Heart right ventricle (tissue), 16 donors: ENCODE results near the gene ADAM33. TPM values are rescaled to one million over a fixed set of nuclear protein-coding genes. Genes with fewer than 3 reads are reported as not detected.

Experiments
- ATAC-seq, 8 donors: fragments of 200-7000 bp; cut with Tn5 transposase; one replicate each; pipeline ENCODE4 v1.9.1; 2020; ENCODE audit warnings: mild to moderate bottlenecking in 8 of 8, moderate library complexity in 8 of 8, moderate number of reproducible peaks in 1 of 8
- DNase-seq, 2 donors: peaks; one replicate each; pipeline ENCODE4 v3.0.0-alpha.2; 2020
- H3K27ac ChIP-seq, 10 donors: fragments of 200-600 bp; sonication (generic) in 2 of 10; one replicate each; pipeline versions ENCODE4 v1.5.0 to v1.8.0; 2020 to 2022; ENCODE audit warnings: mild to moderate bottlenecking in 3 of 10
- H3K27me3 ChIP-seq, 7 donors: fragments of 200-600 bp; one replicate each; pipeline ENCODE4 v1.8.0; 2021 to 2022; ENCODE audit warnings: mild to moderate bottlenecking in 2 of 7
- H3K36me3 ChIP-seq, 9 donors: fragments of 200-600 bp; sonication (generic) in 1 of 9; one replicate each; pipeline versions ENCODE4 v1.5.0 to v1.8.0; 2020 to 2022; ENCODE audit warnings: mild to moderate bottlenecking in 2 of 9
- H3K4me1 ChIP-seq, 9 donors: fragments of 200-600 bp; sonication (generic) in 1 of 9; one replicate each; pipeline versions ENCODE4 v1.5.0 to v1.8.0; 2020 to 2022; ENCODE audit warnings: mild to moderate bottlenecking in 4 of 9
- H3K4me3 ChIP-seq, 10 donors: fragments of 200-600 bp; sonication (generic) in 2 of 10; one replicate each; pipeline versions ENCODE4 v1.5.0 to v1.8.0; 2020 to 2022; ENCODE audit warnings: mild to moderate bottlenecking in 7 of 10, moderate library complexity in 2 of 10
- H3K9me3 ChIP-seq, 11 donors: fragments of 200-600 bp in 10 of 11; sonication (generic) in 2 of 11; one replicate each; pipeline versions ENCODE4 v1.5.0 to v1.8.0; 2013 to 2022; ENCODE audit warnings: mild to moderate bottlenecking in 2 of 11, control low read depth in 1 of 11, moderate library complexity in 1 of 11
- WGBS, 2 donors: extraction: QIAGEN DNeasy Blood & Tissue Kit; methylation state at CpG; one replicate each; pipeline ENCODE4 v1.1.7; 2013; ENCODE audit warnings: inconsistent platforms in 1 of 2; 5-methylcytosine and 5-hydroxymethylcytosine counted together
- intact Hi-C, 10 donors: fragments of 100-400 bp; cut with DNase I; formaldehyde crosslinking; loops; one replicate each; pipeline versions ENCODE4 v1.11.1 to v1.14.2; 2022
- polyA plus RNA-seq, 2 donors: library from polyadenylated mRNA; stranded (reverse); fragments of 200-250 nt; gene quantifications; one replicate each; pipeline ENCODE4 v1.2.3, GENCODE V29; 2013
- total RNA-seq, 10 donors: library from RNA; stranded (reverse); fragmentation: NEBNext Ultra II Directional in 3 of 10; extraction: Animal tissue kit (Norgen Biotek cat#: 25700) in 3 of 10; gene quantifications; one replicate each; pipeline versions ENCODE4 v1.2.1 to v1.2.4, GENCODE V29; 2021 to 2023
- TF ChIP-seq, protein P1 (sequence below), 9 donors: fragments of 200-600 bp; sonication (generic) in 2 of 9; IDR thresholded peaks; one replicate each; pipeline versions ENCODE4 v1.5.0 to v1.8.0; 2021 to 2022; ENCODE audit warnings: antibody characterized with exemption in 9 of 9, mild to moderate bottlenecking in 5 of 9, moderate library complexity in 1 of 9
- donor health status: Arrhythmogenic right ventricular cardiomyopathy.
- donor health status: ischemic (EF 13 %, LVEDD 7.1; RV severe dilation, severe dysfunction).
- donor health status: healthy with polysubstance abuse.
- donor health status: DM: no; HTN: yes; CAD: no.
- donor health status: DM: no; HTN: no; CAD: no.
- donor health status: ischemic (EF 25% LVEDD 6.9; RV normal size, moderate dysfunction).
- donor health status: ischemic (EF 25% LVEDD 5.7; RV mildly dilated, moderate dysfunction).
- donor health status: healthy.
- donor health status: DM: yes; HTN: yes; CAD: no.
- donor health status: Ischemic cardiomyopathy.
- donor health status: ischemic (EF 35%, LVEDD 5.7; RV mildly dilated, moderate dysfunction).
- donor health status: nonischemic (EF 11% LVEDD 7.7; RV severe dilation, severe dysfunction).
- donor health status: DM: yes; HTN: yes; CAD: no.
- donor health status: PGD.
- donor health status: ischemic (EF 29% LVEDD 5.4; RV normal size, mild dysfunction).
- donor health status: nonischemic (EF 23%, LVEDD 6.1; RV moderate dilation, normal function).

ADAM33 gene
- total and polyA plus RNA-seq, 12 donors, result 1.6 to 71.8 (median 4.5) TPM

GRCh38 chr20:3660262-3661059 is 21.3 kb downstream of the ADAM33 start:
- TF ChIP-seq, protein P1, sequence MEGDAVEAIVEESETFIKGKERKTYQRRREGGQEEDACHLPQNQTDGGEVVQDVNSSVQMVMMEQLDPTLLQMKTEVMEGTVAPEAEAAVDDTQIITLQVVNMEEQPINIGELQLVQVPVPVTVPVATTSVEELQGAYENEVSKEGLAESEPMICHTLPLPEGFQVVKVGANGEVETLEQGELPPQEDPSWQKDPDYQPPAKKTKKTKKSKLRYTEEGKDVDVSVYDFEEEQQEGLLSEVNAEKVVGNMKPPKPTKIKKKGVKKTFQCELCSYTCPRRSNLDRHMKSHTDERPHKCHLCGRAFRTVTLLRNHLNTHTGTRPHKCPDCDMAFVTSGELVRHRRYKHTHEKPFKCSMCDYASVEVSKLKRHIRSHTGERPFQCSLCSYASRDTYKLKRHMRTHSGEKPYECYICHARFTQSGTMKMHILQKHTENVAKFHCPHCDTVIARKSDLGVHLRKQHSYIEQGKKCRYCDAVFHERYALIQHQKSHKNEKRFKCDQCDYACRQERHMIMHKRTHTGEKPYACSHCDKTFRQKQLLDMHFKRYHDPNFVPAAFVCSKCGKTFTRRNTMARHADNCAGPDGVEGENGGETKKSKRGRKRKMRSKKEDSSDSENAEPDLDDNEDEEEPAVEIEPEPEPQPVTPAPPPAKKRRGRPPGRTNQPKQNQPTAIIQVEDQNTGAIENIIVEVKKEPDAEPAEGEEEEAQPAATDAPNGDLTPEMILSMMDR (IDR thresholded peaks at IDR 0.05), result no peak
- DNase-seq (no peak), ATAC-seq (peak in 1 of 8 donors; percentile 9)
- peaks cover 0 to 2% (median 0%) of the 10 kb centered on the region in 11 donors for H3K9me3 ChIP-seq
- peaks cover 0 to 7% (median 0%) of the 10 kb centered on the region in 9 donors for H3K4me1 ChIP-seq
- WGBS, 2 donors, result 4% methylated on average over 75 of the region's 75 CpGs
- H3K27me3 ChIP-seq, result peaks cover 7 to 60% (median 43%) of the 10 kb centered on the region in 7 donors
- no peak overlapping the region for H3K27ac ChIP-seq
- intact Hi-C loops, result no loop called here
- peak overlapping the region in 1 of 10 donors; percentile 13 for H3K4me3 ChIP-seq
- H3K36me3 ChIP-seq, result no peaks in the 10 kb centered on the region

- H3K4me1 ChIP-seq, result peaks cover 0 to 7% (median 0%) of the 10 kb centered on the region in 9 donors
- intact Hi-C loops, result no loop called here
- peaks cover 0 to 9% (median 0%) of the 10 kb centered on the region in 11 donors for H3K9me3 ChIP-seq
- WGBS, 2 donors, result 55 to 65% methylated on average over 12 of the region's 12 CpGs
- ATAC-seq (peak in 2 of 8 donors; percentile 9 to 21), DNase-seq (no peak)
- H3K36me3 ChIP-seq, result no peaks in the 10 kb centered on the region
- H3K27ac ChIP-seq, result no peak overlapping the region
- TF ChIP-seq, protein P1 (IDR thresholded peaks at IDR 0.05), result no peak
- H3K4me3 ChIP-seq, result no peak overlapping the region
- H3K27me3 ChIP-seq, result peaks cover 7 to 60% (median 43%) of the 10 kb centered on the region in 7 donors
These were observed 22.1 kb downstream of the ADAM33 start for GRCh38 chr20:3659492-3660261.

DNA sequence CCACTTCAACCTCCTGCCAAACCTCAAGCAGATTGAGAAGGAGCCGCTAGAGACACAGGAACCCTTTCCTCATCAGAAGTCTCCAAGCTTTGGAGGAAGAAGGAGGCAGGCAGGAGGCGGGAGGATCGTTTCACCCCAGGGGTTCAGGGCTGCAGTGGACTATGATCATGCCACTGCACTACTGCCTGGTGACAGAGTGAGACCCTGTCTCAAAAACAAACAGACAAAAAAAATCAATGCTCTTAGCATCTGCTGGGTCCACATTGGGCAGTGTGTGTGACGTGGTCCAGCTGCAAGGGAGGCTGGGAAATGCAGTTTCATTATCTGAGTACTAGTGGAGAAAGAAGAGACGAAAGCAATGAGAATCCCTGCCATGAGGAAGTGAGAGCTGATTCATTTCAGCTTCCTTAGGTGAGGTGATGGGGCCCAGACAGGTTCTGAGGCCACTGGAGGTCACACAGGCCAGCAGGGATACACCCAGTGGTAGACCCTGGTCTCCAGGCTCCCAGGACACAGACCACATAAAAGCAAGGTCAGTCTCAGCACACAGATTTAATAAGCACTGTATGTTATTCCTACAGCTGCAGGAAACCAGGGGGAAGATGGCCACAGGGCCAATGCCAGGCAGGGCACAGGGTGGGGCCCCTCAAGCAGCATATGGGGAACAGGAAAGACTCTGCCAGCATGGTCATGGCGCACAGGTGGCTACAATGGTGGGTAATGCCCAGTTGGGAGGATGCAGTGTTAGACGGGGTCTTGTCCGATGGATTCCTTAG is 22.9 kb downstream of the ADAM33 start:
- Histone ChIP-seq H3K27me3 (peaks cover 7 to 60% (median 43%) of the 10 kb centered on the region in 7 donors), H3K27ac (no peak overlapping the region), H3K9me3 (peaks cover 0 to 9% (median 0%) of the 10 kb centered on the region in 11 donors), H3K4me1 (peaks cover 0 to 7% (median 0%) of the 10 kb centered on the region in 9 donors), H3K36me3 (no peaks in the 10 kb centered on the region), H3K4me3 (no peak overlapping the region)
- ATAC-seq (no peak), DNase-seq (no peak)
- 62 to 68% methylated on average over 8 of the region's 8 CpGs for WGBS, 2 donors
- TF ChIP-seq, protein P1 (IDR thresholded peaks at IDR 0.05), result no peak
- intact Hi-C loops, result no loop called here
